K562 (cell line): ENCODE results near the gene BLID.

Source experiments
- BCL6 ChIP-seq: fragments of 250-450 bp; sonication (Bioruptor Pico); IDR thresholded peaks from 2 replicates; pipeline ENCODE4 v1.4.0; 2020
- EZH2 ChIP-seq: IDR thresholded peaks from 2 replicates; pipeline ENCODE4 v1.6.1; 2012; ENCODE audit warnings: low read depth, mild to moderate bottlenecking, inconsistent platforms, low read length, borderline replicate concordance
- FOS ChIP-seq: IDR thresholded peaks from 3 replicates; pipeline ENCODE4 v1.6.1; 2011; ENCODE audit not compliant: insufficient read length; ENCODE audit errors: extremely low read depth
- RAD21 ChIP-seq, 2 experiments: fragments of 250-450 bp in 1 of 2; fragments of 450-650 bp in 1 of 2; sonication (Bioruptor Pico) in 1 of 2; formaldehyde crosslinking in 1 of 2; IDR thresholded peaks in 1 of 2; conservative IDR thresholded peaks in 1 of 2; 2 replicates each; pipeline versions ENCODE4 v1.4.0 to v1.8.0; 2020 to 2022; ENCODE audit warnings: mild to moderate bottlenecking in 2 of 2, moderate library complexity in 1 of 2
- TF ChIP-seq, protein P1 (sequence below): fragments of 450-650 bp; IDR thresholded peaks from 2 replicates; pipeline ENCODE4 v1.6.1; 2016; ENCODE audit warnings: mild to moderate bottlenecking
- TF ChIP-seq, protein P2 (sequence below): IDR thresholded peaks from 3 replicates; pipeline ENCODE4 v1.6.1; 2011; ENCODE audit warnings: borderline replicate concordance, mild to moderate bottlenecking; ENCODE audit not compliant: insufficient read length, insufficient read depth

DNA sequence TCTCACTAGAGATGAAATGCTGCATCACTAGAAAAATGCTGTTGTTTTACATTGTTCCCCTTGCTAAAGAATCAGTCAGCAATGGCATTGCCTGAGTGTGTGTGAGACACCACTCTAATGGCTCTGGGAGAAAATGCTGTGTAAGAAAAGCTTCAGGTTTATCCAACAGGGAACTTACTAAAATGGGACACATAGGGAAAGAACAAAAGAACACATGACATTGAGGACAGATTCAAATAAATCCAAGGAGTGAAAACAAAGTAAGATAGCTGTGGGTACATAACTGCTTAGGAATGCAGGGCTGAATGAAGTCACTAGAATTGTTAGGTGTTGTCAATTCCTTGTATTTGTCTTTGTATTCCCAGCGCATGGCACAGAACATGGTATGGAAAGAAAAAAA is 24.2 kb downstream of the BLID start:
- no peak for TF ChIP-seq EZH2
- TF ChIP-seq, protein P1, sequence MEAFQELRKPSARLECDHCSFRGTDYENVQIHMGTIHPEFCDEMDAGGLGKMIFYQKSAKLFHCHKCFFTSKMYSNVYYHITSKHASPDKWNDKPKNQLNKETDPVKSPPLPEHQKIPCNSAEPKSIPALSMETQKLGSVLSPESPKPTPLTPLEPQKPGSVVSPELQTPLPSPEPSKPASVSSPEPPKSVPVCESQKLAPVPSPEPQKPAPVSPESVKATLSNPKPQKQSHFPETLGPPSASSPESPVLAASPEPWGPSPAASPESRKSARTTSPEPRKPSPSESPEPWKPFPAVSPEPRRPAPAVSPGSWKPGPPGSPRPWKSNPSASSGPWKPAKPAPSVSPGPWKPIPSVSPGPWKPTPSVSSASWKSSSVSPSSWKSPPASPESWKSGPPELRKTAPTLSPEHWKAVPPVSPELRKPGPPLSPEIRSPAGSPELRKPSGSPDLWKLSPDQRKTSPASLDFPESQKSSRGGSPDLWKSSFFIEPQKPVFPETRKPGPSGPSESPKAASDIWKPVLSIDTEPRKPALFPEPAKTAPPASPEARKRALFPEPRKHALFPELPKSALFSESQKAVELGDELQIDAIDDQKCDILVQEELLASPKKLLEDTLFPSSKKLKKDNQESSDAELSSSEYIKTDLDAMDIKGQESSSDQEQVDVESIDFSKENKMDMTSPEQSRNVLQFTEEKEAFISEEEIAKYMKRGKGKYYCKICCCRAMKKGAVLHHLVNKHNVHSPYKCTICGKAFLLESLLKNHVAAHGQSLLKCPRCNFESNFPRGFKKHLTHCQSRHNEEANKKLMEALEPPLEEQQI = no peak
- no peak for TF ChIP-seq FOS
- TF ChIP-seq, protein P2, sequence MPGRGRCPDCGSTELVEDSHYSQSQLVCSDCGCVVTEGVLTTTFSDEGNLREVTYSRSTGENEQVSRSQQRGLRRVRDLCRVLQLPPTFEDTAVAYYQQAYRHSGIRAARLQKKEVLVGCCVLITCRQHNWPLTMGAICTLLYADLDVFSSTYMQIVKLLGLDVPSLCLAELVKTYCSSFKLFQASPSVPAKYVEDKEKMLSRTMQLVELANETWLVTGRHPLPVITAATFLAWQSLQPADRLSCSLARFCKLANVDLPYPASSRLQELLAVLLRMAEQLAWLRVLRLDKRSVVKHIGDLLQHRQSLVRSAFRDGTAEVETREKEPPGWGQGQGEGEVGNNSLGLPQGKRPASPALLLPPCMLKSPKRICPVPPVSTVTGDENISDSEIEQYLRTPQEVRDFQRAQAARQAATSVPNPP = no peak
- no peak for TF ChIP-seq BCL6 (CRISPR knock-in tag)
- TF ChIP-seq RAD21 (CRISPR knock-in tag; conservative IDR thresholded peaks at IDR 0.05 in 1 of 2, IDR thresholded peaks at IDR 0.05 in 1 of 2) = no peak
